Endometrial microvascular endothelial cells (primary cell): Measurements from ENCODE around the gene WWOX. TPM values are rescaled to one million over a fixed set of nuclear protein-coding genes. Genes with fewer than 3 reads are reported as not detected.

Source experiments
- in situ Hi-C: cut with HindIII; loops from 2 replicates; pipeline ENCODE4 v1.10.0; 2017; ENCODE audit warnings: low sequenced_read_pairs, low pct_unique_long_range_greater_than_20kb; ENCODE audit errors: inconsistent ontology term
- total RNA-seq: library from RNA; depleted of rRNA; stranded (reverse); fragments of >200 nt; gene quantifications from one replicate; pipeline ENCODE4 v1.2.3, GENCODE V29; 2015; ENCODE audit errors: inconsistent ontology term

WWOX gene
- total RNA-seq, 1 donor from 2014 or later = 6.4 TPM

- in situ Hi-C loops = no loop called here
These were observed 361.6 kb downstream of the WWOX start for GRCh38 chr16:78461087-78461486.

GRCh38 chr16:78461496-78462287 lies 362.2 kb downstream of the WWOX start:
- in situ Hi-C loops = no loop called here

DNA sequence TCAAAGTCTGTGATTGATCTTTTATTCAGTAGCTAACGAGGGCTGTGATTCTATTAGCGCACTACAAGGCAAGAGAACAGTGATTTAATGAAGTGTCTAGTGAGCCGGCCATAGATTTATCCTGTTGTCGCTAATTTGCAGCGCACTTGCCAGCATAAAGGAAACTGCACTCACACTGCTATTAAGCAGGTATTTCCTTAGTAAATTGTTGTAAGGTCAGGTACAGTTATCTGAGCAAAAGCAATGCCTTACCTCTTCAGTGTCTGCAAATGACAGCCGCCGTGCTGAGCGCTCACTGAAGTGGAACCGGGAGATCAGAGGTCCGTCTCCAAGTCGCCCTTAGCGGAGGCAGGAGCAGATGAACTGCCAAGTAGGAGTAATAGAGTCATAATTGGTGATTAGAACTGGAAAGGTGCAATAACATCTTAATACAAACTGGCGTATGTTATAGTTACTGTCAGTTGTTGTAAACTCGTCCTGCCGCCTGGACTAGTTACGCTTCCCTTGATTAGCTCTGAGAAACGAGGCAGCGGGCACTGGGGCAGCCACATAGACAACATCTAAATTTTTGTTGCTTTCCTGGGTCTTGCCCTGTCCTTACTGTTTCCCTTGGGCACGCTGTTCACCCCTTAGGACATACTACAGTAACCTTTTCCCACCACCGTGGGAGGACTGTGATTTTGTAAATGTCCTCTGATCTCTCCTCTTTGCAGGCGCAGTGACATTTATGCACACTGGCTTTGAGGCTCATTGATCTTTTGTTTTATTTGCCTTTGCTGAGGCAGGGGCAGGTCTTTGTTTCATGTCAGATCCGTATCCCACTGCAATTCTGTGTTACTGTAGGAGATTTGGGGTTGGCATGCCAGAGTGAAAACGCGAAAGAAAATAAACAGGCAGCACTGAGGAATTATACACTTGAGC lies 363.1 kb downstream of the WWOX start:
- in situ Hi-C loops = no loop called here

GRCh38 chr16:78463591-78463990 lies 364.1 kb downstream of the WWOX start:
- in situ Hi-C loops = no loop called here

DNA sequence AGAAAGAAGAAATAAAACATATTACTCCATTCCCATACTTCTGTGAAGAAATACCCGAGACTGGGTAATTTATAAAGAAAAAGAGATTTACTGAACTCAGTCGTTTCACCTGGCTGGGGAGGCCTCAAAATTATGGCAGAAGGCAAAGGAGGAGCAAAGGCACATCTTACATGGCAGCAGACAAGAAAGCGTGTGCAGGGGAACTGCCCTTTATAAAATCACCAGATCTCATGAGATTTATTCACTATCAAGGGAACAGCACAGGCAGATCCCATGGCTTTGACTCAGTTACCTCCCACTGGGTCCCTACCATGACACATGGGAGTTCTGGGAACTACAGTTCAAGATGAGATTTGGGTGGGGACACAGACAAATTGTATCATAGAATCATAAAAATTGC lies 365.4 kb downstream of the WWOX start:
- in situ Hi-C loops = no loop called here

- in situ Hi-C loops = no loop called here
These were observed 366.3 kb downstream of the WWOX start for GRCh38 chr16:78465730-78466129.

GRCh38 chr16:78469787-78470186 lies 370.3 kb downstream of the WWOX start:
- in situ Hi-C loops = no loop called here

GRCh38 chr16:78473031-78473699 lies 373.7 kb downstream of the WWOX start:
- in situ Hi-C loops = no loop called here

DNA sequence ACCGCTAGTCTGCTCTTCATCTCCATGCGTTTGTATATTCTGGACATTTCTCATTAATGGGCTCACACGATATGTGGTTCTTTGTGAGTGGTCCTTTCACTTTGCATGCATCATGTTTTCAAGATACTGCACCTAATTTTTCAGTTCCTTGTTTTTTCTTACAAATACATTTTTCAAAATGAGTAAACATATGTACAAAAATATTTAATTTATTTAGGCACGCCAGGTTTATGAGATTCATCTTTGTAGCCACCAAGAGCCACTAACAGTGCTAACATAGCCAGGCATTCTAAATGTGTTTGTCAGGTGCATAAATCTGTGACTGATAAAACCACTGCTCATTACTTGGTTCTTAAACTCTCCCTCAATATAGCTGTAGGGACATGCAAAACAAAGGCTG lies 375.3 kb downstream of the WWOX start:
- in situ Hi-C loops = no loop called here

- in situ Hi-C loops = no loop called here
These were observed 377.2 kb downstream of the WWOX start for GRCh38 chr16:78476615-78477014.

GRCh38 chr16:78478267-78478861 lies 378.9 kb downstream of the WWOX start:
- in situ Hi-C loops = no loop called here

DNA sequence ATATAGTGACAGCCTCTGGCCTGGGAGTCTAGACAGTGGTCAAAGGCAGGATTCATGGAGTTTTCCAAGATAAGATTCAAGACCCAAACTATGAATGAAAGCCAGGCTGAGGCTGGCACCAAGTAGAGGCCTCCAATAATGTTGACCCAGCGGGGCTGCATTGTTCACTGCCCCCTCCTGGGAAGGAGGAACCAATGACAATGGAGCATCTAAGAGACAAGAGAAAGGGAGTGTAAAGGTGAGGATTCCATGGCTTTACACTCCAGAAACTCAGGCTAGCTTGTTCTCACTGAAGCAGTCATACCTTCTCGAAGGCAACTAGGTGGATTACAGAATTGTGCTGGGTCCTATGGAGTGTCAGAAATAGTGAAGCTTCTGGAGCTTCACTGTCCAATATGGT lies 380.3 kb downstream of the WWOX start:
- in situ Hi-C loops = no loop called here

GRCh38 chr16:78480588-78480987 lies 381.1 kb downstream of the WWOX start:
- in situ Hi-C loops = no loop called here

DNA sequence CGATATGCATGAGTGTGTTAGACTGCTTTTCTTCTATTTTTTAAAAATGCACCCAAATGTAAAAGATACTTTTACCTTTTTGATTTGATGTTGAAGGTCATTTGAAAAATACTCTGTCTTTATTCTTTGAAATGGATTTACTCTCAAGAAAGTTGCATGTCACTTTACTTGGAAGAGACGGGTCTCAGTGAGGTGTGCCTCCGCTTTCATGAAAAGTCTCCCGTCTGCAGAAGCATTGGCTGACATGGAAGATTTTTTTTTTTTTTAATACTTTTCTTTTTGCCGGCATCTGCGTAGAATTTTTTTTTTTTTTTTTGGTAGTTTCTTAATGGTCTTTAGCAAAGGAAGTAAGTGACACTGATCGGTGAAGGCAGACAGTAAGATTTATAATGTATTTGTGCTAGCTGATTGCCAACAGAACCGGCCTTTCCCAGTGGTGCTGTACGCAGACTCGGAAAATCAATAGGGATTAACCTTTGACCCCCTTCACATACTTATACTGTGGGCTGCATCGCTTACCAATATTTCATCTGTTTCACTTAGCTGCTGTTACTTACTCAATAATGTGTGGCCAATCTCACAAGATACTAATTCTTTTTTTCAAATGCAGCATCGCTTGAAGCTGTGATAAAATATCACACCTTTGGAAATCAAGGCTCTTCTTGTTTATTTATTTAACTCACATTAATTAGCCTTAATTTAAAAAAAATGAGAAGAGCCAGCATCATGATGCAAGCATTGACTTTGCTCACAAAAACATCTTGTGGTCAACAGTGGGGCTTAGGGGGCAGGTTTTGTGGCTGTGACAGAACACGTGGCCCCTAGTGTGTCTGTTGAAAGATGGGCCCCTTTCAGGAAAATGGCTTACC lies 383.9 kb downstream of the WWOX start:
- in situ Hi-C loops = no loop called here

DNA sequence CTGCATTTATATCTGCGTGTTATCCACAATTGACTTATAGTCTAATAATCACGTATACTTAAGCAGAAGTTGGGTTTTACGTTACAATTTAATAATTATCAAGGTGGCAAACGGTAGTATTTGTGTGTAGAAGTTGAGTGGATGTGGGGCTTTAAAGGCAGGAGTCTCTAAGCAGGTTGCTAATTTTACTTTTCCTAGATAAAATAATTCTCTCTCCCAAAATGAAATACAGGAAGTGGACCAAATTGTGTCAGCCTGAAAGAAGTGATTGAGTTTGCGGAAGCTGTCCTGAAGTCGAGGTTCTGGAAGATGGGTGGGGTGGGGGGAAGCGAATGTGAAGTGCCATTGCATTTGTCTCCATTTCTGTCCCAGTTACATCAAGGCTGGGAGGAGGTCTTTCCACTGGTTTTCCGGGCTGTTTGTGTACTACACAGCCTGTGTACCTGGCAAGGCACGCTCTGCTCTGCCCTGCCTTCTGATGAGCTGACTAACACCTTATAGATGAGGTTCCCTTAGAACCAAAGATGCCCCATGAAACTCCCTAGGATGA lies 385.1 kb downstream of the WWOX start:
- in situ Hi-C loops = no loop called here

DNA sequence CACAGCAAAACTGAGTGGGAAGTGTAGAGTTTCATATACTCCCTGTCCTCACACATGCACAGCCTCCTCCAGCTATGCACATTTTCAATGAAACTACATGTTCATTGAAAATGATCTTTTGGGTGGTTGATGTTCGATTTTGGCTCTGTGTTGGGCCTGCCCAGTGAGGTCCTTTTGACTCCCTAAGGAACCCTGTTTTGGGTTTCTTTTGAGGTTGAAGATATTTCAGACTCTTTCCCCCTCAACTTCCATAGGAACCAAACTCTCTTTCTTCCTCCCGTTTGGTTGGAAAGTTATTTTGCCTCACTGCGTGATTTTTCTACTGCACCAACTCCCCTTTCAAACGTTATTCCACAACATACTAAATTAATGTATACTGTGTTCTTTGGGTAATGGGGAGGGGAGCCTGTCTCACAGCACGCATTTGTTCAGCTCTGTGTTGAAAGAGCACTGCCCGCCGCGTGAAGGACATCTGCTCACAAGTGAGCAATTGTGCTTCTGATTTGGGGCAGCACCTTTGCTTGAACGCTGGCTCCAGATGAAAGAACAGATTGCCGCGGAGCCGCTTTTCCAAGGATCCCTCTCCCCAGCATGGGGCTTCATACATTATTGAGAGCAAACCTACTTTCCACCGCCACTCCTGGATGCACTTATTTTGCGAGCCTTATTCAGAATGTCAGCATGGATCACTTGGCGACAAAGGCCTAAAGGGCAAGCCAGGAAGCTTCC lies 385.9 kb downstream of the WWOX start:
- in situ Hi-C loops = no loop called here

DNA sequence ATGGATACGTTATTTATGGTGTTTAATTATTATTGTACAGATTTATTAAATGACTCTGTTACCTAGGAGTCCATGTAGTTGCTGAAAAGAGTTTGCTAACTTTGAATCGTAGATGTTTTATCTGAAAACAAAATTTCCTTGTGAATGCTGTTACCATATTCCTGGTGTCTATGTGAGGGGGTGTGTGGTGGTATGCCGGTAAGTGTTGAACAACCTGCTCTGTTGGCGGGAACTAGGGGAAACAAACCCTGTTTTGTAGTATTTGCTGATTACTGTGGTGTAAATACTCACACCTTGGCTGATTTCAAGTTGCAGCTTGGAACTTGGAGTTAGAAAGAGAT lies 386.4 kb downstream of the WWOX start:
- in situ Hi-C loops = no loop called here

- in situ Hi-C loops = no loop called here
These were observed 388.0 kb downstream of the WWOX start for GRCh38 chr16:78487471-78487870.
